GM12878 (cell line): ENCODE data around the gene SMIM22. TPM values are rescaled to one million over a fixed set of nuclear protein-coding genes. Genes with fewer than 3 reads are reported as not detected.

Source experiments
- ATAC-seq: fragments of 200-7000 bp; cut with Tn5 transposase; 3 replicates; pipeline ENCODE4 v1.9.1; 2020; ENCODE audit warnings: mild to moderate bottlenecking, moderate library complexity
- BruUV-seq: library from RNA; stranded (reverse); fragments of 400-500 nt; replicated peaks from 2 replicates; lab custom pipeline; 2021; lab: Mats Ljungman, UMichigan
- CTCF ChIA-PET: fragments of 300-600 bp; sonication (Branson Sonifier 250); formaldehyde crosslinking; extraction: SDS; loops from one replicate; lab custom pipeline; 2021; ENCODE audit warnings: inconsistent platforms; lab: Yijun Ruan, JAX
- POLR2A ChIA-PET: fragments of 350-600 bp; formaldehyde crosslinking; extraction: SDS; loops from one replicate; lab custom pipeline; 2021; ENCODE audit warnings: inconsistent platforms; lab: Charles Lee
- RAD21 ChIA-PET: fragments of 300-600 bp; sonication (Branson Sonifier 250); formaldehyde crosslinking; loops from one replicate; lab custom pipeline; 2023; ENCODE audit warnings: antibody characterized with exemption; ENCODE audit not compliant: unreplicated experiment; lab: Charles Lee
- SMC1A ChIA-PET: fragments of 300-600 bp; sonication (Branson Sonifier 250); formaldehyde crosslinking; loops from one replicate; lab custom pipeline; 2023; ENCODE audit not compliant: unreplicated experiment, uncharacterized antibody; lab: Charles Lee
- DNase-seq: peaks from one replicate; pipeline ENCODE4 v3.0.0-alpha.2; 2011; ENCODE audit warnings: low read depth, low spot score
- FAIRE-seq: peaks from 3 replicates; lab custom pipeline; 2011; peaks lifted over from hg19 to GRCh38; lab: Jason Lieb, UNC
- H2AFZ ChIP-seq: 2 replicates; pipeline ENCODE4 v1.6.0; 2011; ENCODE audit warnings: low read depth, low read length, control low read depth; ENCODE audit not compliant: control insufficient read depth
- H3K27ac ChIP-seq: 2 replicates; pipeline ENCODE4 v1.5.1; 2011; ENCODE audit warnings: control low read depth; ENCODE audit not compliant: control insufficient read depth, insufficient read depth
- H3K27me3 ChIP-seq, 2 experiments: replicated peaks in 1 of 2; 2 replicates each; pipeline versions ENCODE4 v1.6.0 to v1.6.1; 2011; ENCODE audit warnings: low read length in 1 of 2; ENCODE audit not compliant: control insufficient read depth in 2 of 2, insufficient read depth in 2 of 2
- H3K36me3 ChIP-seq, 2 experiments: 2 replicates each; pipeline ENCODE4 v1.5.1; 2011; ENCODE audit warnings: low read length in 1 of 2; ENCODE audit not compliant: control insufficient read depth in 2 of 2, insufficient read depth in 2 of 2
- H3K4me1 ChIP-seq: 2 replicates; pipeline ENCODE4 v1.6.1; 2011; ENCODE audit warnings: mild to moderate bottlenecking, low read length, moderate library complexity, mixed read lengths; ENCODE audit not compliant: control insufficient read depth, insufficient read depth
- H3K4me2 ChIP-seq: 2 replicates; pipeline ENCODE4 v1.6.0; 2011; ENCODE audit warnings: control low read depth; ENCODE audit not compliant: control insufficient read depth, insufficient read depth
- H3K4me3 ChIP-seq: fragments of 200-600 bp; sonication (generic); 2 replicates; pipeline ENCODE4 v1.5.1; 2016
- H3K79me2 ChIP-seq: 2 replicates; pipeline ENCODE4 v1.6.0; 2011; ENCODE audit warnings: low read length; ENCODE audit not compliant: control insufficient read depth, insufficient read depth
- H3K9ac ChIP-seq: 2 replicates; pipeline ENCODE4 v1.8.0; 2011; ENCODE audit warnings: low read length, control low read depth, mixed read lengths; ENCODE audit not compliant: control insufficient read depth, insufficient read depth
- H3K9me3 ChIP-seq: replicated peaks from 3 replicates; pipeline ENCODE4 v1.5.1; 2011; ENCODE audit warnings: mild to moderate bottlenecking, low read length; ENCODE audit not compliant: control insufficient read depth, insufficient read depth
- H4K20me1 ChIP-seq: 2 replicates; pipeline ENCODE4 v1.6.0; 2011; ENCODE audit not compliant: control insufficient read depth, insufficient read depth
- ATF2 ChIP-seq: IDR thresholded peaks from 2 replicates; pipeline ENCODE4 v1.6.1; 2012; ENCODE audit warnings: low read length, inconsistent platforms
- BHLHE40 ChIP-seq, 2 experiments: fragments of 450-650 bp in 1 of 2; IDR thresholded peaks; 2 replicates each; pipeline ENCODE4 v1.6.1; 2011 to 2017; ENCODE audit warnings: low read depth in 2 of 2, borderline replicate concordance in 1 of 2, improper control_type of control experiment in 1 of 2, low read length in 1 of 2, mild to moderate bottlenecking in 1 of 2
- CBX3 ChIP-seq: fragments of 200-600 bp; sonication (generic); IDR thresholded peaks from 2 replicates; pipeline ENCODE4 v1.6.1; 2016; ENCODE audit warnings: low read depth, borderline replicate concordance
- CUX1 ChIP-seq: IDR thresholded peaks from 2 replicates; pipeline ENCODE4 v1.6.1; 2012; ENCODE audit warnings: improper control_type of control experiment, low read depth, low read length; ENCODE audit not compliant: insufficient replicate concordance
- ESRRA ChIP-seq: IDR thresholded peaks from 2 replicates; pipeline ENCODE4 v1.6.1; 2012; ENCODE audit warnings: mild to moderate bottlenecking, low read length, improper control_type of control experiment
- ETV6 ChIP-seq, 2 experiments: fragments of 450-650 bp in 1 of 2; IDR thresholded peaks in 1 of 2; conservative IDR thresholded peaks in 1 of 2; 2 replicates each; pipeline ENCODE4 v1.6.1; 2014; ENCODE audit warnings: antibody characterized with exemption in 1 of 2, borderline replicate concordance in 1 of 2, low read depth in 1 of 2, mild to moderate bottlenecking in 1 of 2, moderate library complexity in 1 of 2
- KDM1A ChIP-seq: fragments of 200-600 bp; sonication (generic); IDR thresholded peaks from 2 replicates; pipeline ENCODE4 v1.6.1; 2016; ENCODE audit warnings: borderline replicate concordance
- LARP7 ChIP-seq: fragments of 450-650 bp; IDR thresholded peaks from 2 replicates; pipeline ENCODE4 v1.6.1; 2017; ENCODE audit warnings: mild to moderate bottlenecking
- MTA2 ChIP-seq: fragments of 450-650 bp; IDR thresholded peaks from 2 replicates; pipeline ENCODE4 v1.6.1; 2016; ENCODE audit warnings: low read depth, mild to moderate bottlenecking, moderate library complexity
- MTA3 ChIP-seq: IDR thresholded peaks from 2 replicates; pipeline ENCODE4 v1.6.1; 2012; ENCODE audit warnings: low read length, inconsistent platforms, borderline replicate concordance
- MYB ChIP-seq: fragments of 150-350 bp; IDR thresholded peaks from 2 replicates; pipeline ENCODE4 v1.6.1; 2014; ENCODE audit warnings: mild to moderate bottlenecking, low read depth, low read length, borderline replicate concordance
- NR2C2 ChIP-seq: IDR thresholded peaks from 2 replicates; pipeline ENCODE4 v1.6.1; 2011; ENCODE audit warnings: borderline replicate concordance, low read depth; ENCODE audit not compliant: control insufficient read depth, insufficient read length
- ZNF207 ChIP-seq: fragments of 450-650 bp; IDR thresholded peaks from 2 replicates; pipeline ENCODE4 v1.6.1; 2014; ENCODE audit warnings: antibody characterized with exemption, mild to moderate bottlenecking, borderline replicate concordance
- WGBS: methylation state at CpG from one replicate; pipeline ENCODE4 v1.1.6; 2016; ENCODE audit warnings: low lambda C conversion rate; ENCODE audit not compliant: insufficient replicate concordance, insufficient coverage; ENCODE audit errors: missing lambda C conversion rate; 5-methylcytosine and 5-hydroxymethylcytosine counted together
- in situ Hi-C: fragments of 300-500 bp; cut with MboI; formaldehyde crosslinking; loops from 9 replicates; pipeline ENCODE4 v1.14.3; 2018; ENCODE audit warnings: mixed read lengths
- intact Hi-C: fragments of 100-400 bp; cut with micrococcal nuclease; formaldehyde crosslinking; loops from one replicate; pipeline ENCODE4 v1.14.2; 2022; ENCODE audit not compliant: unreplicated experiment
- polyA plus RNA-seq, 11 experiments: library from polyadenylated mRNA; depleted of rRNA in 4 of 11; unstranded in 6 of 11; stranded (reverse) in 5 of 11; fragments of >200 nt; fragmentation: Nextera tagmentation in 4 of 11; fragmentation: Illumina TruSeq in 1 of 11; extraction: Ambion mirVana in 4 of 11; extraction: Trizol in 1 of 11; gene quantifications; 1 replicate in 1 of 11; 2 replicates in 10 of 11; pipeline versions ENCODE4 v1.2.1 to v1.2.3, GENCODE V29; 2011 to 2016; ENCODE audit warnings: inconsistent platforms in 2 of 11, missing spikeins in 2 of 11, low read depth in 1 of 11
- total RNA-seq, 4 experiments: library from RNA; depleted of rRNA in 3 of 4; stranded (reverse); fragments of >200 nt in 3 of 4; fragmentation: Illumina TruSeq in 1 of 4; extraction: Trizol in 1 of 4; gene quantifications; 2 replicates each; pipeline versions ENCODE4 v1.2.1 to v1.2.3, GENCODE V29; 2013 to 2021
- TF ChIP-seq, protein P1 (sequence below): fragments of 150-350 bp; IDR thresholded peaks from 2 replicates; pipeline ENCODE4 v1.6.1; 2014; ENCODE audit warnings: mild to moderate bottlenecking, low read depth, low read length

The SMIM22 gene
- total and polyA plus RNA-seq, 10 of the 15 experiments (the other 5 are each of a cell fraction or from before 2014, with no cell fraction given) = 0.83 TPM; not detected in 9

DNA sequence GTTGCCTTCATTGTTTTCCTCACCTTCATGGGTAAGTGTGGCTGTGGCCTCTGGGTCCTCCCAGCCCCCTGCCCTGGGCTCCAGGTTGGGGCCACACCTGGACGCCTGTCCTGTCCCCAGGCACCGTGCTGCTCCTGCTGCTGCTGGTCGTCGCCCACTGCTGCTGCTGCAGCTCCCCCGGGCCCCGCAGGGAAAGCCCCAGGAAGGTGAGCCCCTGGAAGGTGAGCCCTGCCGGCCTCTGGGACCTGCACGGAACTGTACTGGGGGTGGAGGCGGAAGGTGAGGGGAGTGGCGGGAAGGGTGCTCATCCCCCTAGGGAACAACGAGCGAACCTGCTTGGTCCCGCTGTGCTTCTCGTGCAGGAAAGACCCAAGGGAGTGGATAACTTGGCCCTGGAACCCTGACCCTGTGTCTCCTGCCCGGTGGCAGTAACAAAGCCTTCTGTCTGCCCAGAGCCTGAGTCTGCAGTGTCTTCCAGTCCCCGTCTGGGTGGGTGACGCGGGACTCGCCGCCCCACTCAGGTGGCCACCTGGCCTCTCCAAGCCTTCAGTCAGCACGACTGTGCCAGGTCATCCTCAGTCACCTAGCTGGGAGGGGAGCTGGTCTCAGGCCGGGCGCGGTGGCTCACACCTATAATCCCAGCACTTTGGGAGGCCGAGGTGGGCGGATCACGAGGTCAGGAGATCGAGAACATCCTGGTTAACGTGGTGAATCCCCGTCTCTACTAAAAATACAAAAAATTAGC lies 831 bp downstream of the SMIM22 start:
- Histone ChIP-seq H3K4me2 (no peak overlapping the region), H2AFZ (no peak overlapping the region), H3K36me3 (no peaks in the 10 kb centered on the region), H4K20me1 (no peaks in the 10 kb centered on the region), H3K79me2 (no peaks in the 10 kb centered on the region), H3K27ac (no peak overlapping the region), H3K9me3 (no peaks in the 10 kb centered on the region), H3K4me3 (no peak overlapping the region), H3K27me3 (no peaks in the 10 kb centered on the region), H3K9ac (no peak overlapping the region), H3K4me1 (peaks cover 11% of the 10 kb centered on the region)
- intact Hi-C loops (no loop called here), in situ Hi-C loops (no loop called here)
- RAD21 ChIA-PET = no interaction called here
- POLR2A ChIA-PET = no interaction called here
- CTCF ChIA-PET = no interaction called here
- DNase-seq (no peak), ATAC-seq (no peak), FAIRE-seq (no peak)
- 45% methylated on average over 30 of the region's 30 CpGs for WGBS
- no TSS peak for BruUV-seq
- SMC1A ChIA-PET = no interaction called here
- TF ChIP-seq, protein P1, sequence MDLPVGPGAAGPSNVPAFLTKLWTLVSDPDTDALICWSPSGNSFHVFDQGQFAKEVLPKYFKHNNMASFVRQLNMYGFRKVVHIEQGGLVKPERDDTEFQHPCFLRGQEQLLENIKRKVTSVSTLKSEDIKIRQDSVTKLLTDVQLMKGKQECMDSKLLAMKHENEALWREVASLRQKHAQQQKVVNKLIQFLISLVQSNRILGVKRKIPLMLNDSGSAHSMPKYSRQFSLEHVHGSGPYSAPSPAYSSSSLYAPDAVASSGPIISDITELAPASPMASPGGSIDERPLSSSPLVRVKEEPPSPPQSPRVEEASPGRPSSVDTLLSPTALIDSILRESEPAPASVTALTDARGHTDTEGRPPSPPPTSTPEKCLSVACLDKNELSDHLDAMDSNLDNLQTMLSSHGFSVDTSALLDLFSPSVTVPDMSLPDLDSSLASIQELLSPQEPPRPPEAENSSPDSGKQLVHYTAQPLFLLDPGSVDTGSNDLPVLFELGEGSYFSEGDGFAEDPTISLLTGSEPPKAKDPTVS = no peak
- TF ChIP-seq CBX3 (no peak), LARP7 (no peak), ZNF207 (no peak), NR2C2 (no peak), ATF2 (no peak), ETV6 (conservative IDR thresholded peaks at IDR 0.05 in 1 of 2, IDR thresholded peaks at IDR 0.05 in 1 of 2; ENCODE audit: borderline replicate concordance in 1 of 2, low read depth in 1 of 2) (no peak), ESRRA (no peak), KDM1A (no peak), BHLHE40 (IDR thresholded peaks at IDR 0.05; ENCODE audit: borderline replicate concordance in 1 of 2, low read depth in 2 of 2, low read length in 1 of 2) (no peak), MTA3 (no peak), MTA2 (no peak), CUX1 (no peak), MYB (no peak)
